Measurements from ENCODE around the gene CMIP.
A peak's percentile ranks its signal among the peaks of the same experiment; 100 is the strongest.

The CMIP gene

DNA sequence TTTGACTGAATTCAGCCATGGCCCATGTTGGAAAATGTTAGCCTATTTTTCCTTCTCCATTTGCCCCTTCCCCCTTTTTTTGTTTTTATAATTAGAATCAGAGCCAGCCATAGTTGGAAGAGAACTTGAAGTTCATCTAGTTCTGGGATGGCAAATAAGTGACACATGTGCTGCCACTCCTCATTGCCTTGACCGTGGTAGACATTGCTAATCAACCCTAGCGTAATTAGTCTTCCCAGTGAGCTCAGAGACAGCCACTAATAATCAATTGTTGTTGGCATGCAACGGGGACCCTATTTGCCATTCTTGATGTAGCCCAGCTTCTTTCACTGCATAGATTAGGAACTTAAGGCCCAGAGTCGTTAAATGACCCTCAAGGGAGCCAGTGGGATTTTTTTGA, 16.6 kb downstream of the CMIP start:
- peaks cover 3% of the 10 kb centered on the region for H3K9me3 Mint-ChIP-seq
- no peak overlapping the region for H3K4me3 Mint-ChIP-seq
- peaks cover 42% of the 10 kb centered on the region for H3K36me3 Mint-ChIP-seq
- H3K27me3 Mint-ChIP-seq, result no peaks in the 10 kb centered on the region
- no peak for ATAC-seq
- H3K27ac Mint-ChIP-seq, result peak overlapping the region; percentile 59
- H3K4me1 Mint-ChIP-seq, result peaks cover 86% of the 10 kb centered on the region

- H3K4me1 Mint-ChIP-seq, result peaks cover 85% of the 10 kb centered on the region
- no peaks in the 10 kb centered on the region for H3K27me3 Mint-ChIP-seq
Observed at GRCh38 chr16:81461766-81462165, 17.2 kb downstream of the CMIP start.

DNA sequence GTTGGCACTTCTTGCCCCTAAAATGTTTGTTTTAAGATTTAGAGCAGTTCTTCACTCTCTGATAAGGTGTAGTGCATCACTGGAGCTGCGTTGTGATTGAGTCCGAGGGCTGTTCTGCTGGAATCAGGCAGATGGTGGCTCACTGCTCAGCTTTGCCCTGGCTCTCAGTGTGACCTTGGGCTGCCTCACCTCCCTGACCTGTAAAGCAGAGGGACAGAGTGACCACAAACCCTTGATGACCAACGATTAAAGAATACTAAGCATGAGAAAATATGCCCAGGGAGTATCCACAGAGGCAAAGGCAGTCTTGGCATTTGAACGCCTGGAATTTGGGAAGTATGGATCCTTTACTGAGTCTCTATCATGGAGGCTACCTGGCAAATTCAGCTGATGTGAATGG, 18.1 kb downstream of the CMIP start:
- Mint-ChIP-seq H3K9me3 (peaks cover 3% of the 10 kb centered on the region), H3K36me3 (peaks cover 33% of the 10 kb centered on the region), H3K4me3 (no peak overlapping the region), H3K4me1 (peaks cover 78% of the 10 kb centered on the region), H3K27ac (no peak overlapping the region), H3K27me3 (no peaks in the 10 kb centered on the region)
- ATAC-seq, result no peak

More at GRCh38 chr16:81461766-81462165, 17.2 kb downstream of the CMIP start:
- H3K4me3 Mint-ChIP-seq, result no peak overlapping the region
- H3K9me3 Mint-ChIP-seq, result peaks cover 3% of the 10 kb centered on the region
- no peak for ATAC-seq
- H3K27ac Mint-ChIP-seq, result peak overlapping the region; percentile 59
- H3K36me3 Mint-ChIP-seq, result peaks cover 42% of the 10 kb centered on the region

DNA sequence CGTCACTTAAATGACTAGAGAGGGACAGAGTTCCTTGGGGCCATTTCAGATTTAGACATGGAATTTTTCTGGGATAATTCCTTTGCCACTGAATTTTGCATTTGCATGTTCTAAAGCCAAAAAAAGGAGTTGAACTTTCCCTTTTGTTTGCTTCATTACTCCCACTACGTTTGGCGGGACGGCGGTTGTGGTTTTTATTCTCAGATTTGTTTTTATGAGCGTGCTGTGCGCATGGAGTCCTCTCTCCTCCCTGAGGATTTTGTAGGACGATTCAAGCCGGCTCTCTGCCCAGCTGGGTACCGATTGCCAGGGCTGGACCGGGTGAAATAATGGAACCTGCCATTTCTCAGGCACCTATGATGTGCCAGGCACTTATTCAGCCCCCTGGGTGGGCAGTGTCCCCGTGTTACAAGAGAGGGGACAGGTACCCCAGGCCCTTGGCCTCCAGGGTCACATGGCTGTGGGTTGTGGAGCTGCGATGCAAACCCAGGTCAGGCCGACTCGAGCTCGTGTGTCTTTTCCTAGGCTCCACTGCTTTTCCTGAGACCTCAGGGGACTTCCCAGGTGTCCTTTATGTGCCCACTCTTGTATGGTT, 18.8 kb downstream of the CMIP start:
- Mint-ChIP-seq H3K27me3 (no peaks in the 10 kb centered on the region), H3K9me3 (peaks cover 3% of the 10 kb centered on the region), H3K4me3 (no peak overlapping the region), H3K27ac (no peak overlapping the region), H3K36me3 (peaks cover 31% of the 10 kb centered on the region), H3K4me1 (peaks cover 79% of the 10 kb centered on the region)
- no peak for ATAC-seq

GRCh38 chr16:81464279-81464678, 19.7 kb downstream of the CMIP start:
- Mint-ChIP-seq H3K36me3 (peaks cover 22% of the 10 kb centered on the region), H3K27me3 (no peaks in the 10 kb centered on the region), H3K4me1 (peaks cover 80% of the 10 kb centered on the region), H3K27ac (no peak overlapping the region), H3K4me3 (no peak overlapping the region), H3K9me3 (no peaks in the 10 kb centered on the region)
- no peak for ATAC-seq

DNA sequence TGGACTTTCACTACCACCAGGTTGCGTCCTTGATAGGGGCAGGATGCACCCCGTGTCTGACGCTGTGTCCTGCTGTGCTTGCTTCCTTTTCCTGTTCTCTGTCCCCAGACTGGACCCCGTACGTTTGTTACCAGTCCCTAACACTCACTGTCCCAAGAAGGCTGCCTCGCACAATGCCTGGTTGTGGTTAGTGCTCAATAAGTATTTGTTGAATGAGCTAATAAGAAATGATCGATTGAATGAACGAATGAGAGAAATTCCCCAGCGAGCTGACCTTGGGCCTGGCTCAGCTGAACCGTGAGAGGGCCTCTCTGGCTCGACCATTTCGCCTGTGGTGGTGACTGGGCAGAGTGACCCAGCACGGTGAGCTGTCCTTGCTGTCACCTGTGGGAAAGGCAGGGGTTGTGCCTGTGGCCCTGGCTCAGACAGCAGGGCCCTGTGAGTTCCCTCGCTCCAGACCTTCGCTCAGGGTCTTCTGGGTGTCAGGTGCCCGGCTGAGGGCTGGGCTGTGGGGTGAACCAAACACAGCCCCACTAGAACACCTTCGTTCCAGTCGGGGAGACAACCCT, 20.9 kb downstream of the CMIP start:
- no peak overlapping the region for H3K4me3 Mint-ChIP-seq
- peak overlapping the region; percentile 62 for H3K27ac Mint-ChIP-seq
- peaks cover 83% of the 10 kb centered on the region for H3K4me1 Mint-ChIP-seq
- H3K27me3 Mint-ChIP-seq, result no peaks in the 10 kb centered on the region
- no peaks in the 10 kb centered on the region for H3K9me3 Mint-ChIP-seq
- ATAC-seq, result no peak
- H3K36me3 Mint-ChIP-seq, result peaks cover 14% of the 10 kb centered on the region

DNA sequence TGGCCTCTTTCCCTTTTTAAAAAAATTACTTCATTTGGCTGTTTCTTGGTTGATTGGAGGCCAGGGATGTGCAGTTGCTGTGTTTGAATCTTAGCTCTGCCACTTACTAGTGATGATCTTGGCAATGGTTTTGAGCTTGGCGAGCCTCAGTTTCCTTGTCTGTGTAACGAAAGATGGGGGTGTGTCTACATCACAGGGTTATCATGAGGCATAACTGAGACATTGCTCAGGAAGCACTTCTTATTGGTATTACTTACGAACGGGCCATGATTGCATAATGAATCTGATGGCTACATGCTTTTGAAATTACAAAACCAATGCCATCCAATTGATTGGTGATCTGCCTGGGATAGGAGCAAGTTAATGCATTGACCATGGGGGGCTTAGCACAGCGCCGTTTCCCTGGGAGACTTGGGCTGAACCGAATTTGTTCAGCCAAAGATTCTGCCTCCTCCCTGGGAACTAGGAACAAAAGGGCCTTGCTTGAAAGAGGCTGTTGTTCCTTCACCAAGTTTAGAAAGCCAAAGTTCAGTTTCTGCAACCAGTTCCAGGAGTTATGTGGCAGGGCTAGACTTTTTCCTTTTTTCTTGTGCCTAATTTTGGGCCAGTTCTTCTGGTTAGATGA, 21.9 kb downstream of the CMIP start:
- Mint-ChIP-seq H3K36me3 (peaks cover 11% of the 10 kb centered on the region), H3K27ac (peak overlapping the region; percentile 62), H3K27me3 (no peaks in the 10 kb centered on the region), H3K9me3 (no peaks in the 10 kb centered on the region), H3K4me1 (peaks cover 80% of the 10 kb centered on the region), H3K4me3 (no peak overlapping the region)
- no peak for ATAC-seq

GRCh38 chr16:81467072-81467471, 22.5 kb downstream of the CMIP start:
- Mint-ChIP-seq H3K36me3 (peaks cover 17% of the 10 kb centered on the region), H3K4me1 (peaks cover 80% of the 10 kb centered on the region), H3K27ac (peak overlapping the region; percentile 92), H3K4me3 (no peak overlapping the region), H3K27me3 (no peaks in the 10 kb centered on the region), H3K9me3 (no peaks in the 10 kb centered on the region)
- no peak for ATAC-seq

- Mint-ChIP-seq H3K27ac (peak overlapping the region; percentile 92), H3K27me3 (no peaks in the 10 kb centered on the region), H3K9me3 (no peaks in the 10 kb centered on the region), H3K36me3 (peaks cover 20% of the 10 kb centered on the region), H3K4me1 (peaks cover 81% of the 10 kb centered on the region), H3K4me3 (no peak overlapping the region)
- no peak for ATAC-seq
Observed at GRCh38 chr16:81467815-81468214, 23.2 kb downstream of the CMIP start.

GRCh38 chr16:81468269-81468902, 23.8 kb downstream of the CMIP start:
- Mint-ChIP-seq H3K4me1 (peaks cover 85% of the 10 kb centered on the region), H3K36me3 (peaks cover 25% of the 10 kb centered on the region), H3K27me3 (no peaks in the 10 kb centered on the region), H3K4me3 (no peak overlapping the region), H3K9me3 (no peaks in the 10 kb centered on the region), H3K27ac (peak overlapping the region; percentile 92)
- ATAC-seq, result no peak

DNA sequence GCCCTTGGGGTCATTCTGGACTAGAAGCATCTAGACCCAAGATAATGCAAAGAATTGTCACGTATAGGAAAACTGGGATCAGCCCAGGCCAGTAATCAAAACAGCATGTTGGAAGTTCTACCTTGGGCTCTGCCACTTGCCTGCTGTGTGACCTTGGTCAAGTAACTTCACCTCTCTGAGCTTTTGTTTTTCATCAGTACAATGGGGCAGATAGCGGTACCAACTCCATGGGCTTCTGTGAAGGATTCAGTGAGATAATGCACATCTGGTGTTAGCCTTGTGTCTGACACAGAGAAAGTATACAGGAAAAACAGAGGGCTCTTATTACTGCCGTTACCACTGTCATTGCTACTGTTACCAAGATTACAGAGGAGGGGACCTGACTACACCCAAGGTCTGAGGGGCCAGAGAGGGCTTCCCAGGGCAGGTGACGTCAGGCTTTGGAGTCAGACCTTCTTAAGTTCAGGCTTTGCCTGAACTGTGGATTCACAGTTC, 24.6 kb downstream of the CMIP start:
- Mint-ChIP-seq H3K27me3 (no peaks in the 10 kb centered on the region), H3K4me3 (peak overlapping the region; percentile 61), H3K36me3 (peaks cover 32% of the 10 kb centered on the region), H3K4me1 (peaks cover 85% of the 10 kb centered on the region), H3K27ac (peak overlapping the region; percentile 92), H3K9me3 (no peaks in the 10 kb centered on the region)
- peak; percentile 28 for ATAC-seq

GRCh38 chr16:81469710-81470535, 25.3 kb downstream of the CMIP start:
- Mint-ChIP-seq H3K27ac (peak overlapping the region; percentile 92), H3K4me3 (peak overlapping the region; percentile 61), H3K9me3 (no peaks in the 10 kb centered on the region), H3K27me3 (no peaks in the 10 kb centered on the region), H3K36me3 (peaks cover 30% of the 10 kb centered on the region), H3K4me1 (peaks cover 83% of the 10 kb centered on the region)
- peak; percentile 95 for ATAC-seq

DNA sequence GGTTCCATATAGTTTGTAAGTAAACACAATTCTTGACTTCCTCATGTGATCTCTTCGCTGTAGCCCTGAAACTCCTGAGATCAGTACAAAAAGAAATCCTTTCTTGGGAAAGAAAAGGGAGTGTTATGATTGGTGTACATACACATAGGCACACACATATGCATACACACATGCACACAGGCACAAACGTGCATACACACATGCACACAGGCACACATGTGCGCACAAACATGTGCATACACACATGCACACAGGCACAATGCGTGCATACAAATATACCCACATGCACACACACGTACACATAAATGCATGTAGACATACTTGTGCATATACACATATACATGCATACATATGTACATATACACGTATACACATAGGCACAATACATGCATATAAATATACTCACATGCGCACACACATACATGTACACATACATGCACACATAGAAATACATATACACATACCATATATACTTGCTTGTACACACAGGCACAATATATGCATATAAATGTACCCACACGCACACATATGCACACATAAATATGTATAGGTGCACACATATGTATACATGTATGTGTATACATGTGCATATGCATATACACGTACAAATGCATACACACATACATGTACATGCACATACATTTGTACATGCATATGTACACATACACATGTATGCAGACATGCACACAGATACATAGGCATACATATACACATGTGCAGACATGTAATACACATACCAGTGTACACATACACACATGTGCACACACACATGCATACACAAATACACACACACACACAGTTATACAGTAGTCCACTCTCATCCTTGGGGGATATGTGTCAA, 26.4 kb downstream of the CMIP start:
- H3K27ac Mint-ChIP-seq, result peak overlapping the region; percentile 92
- peak overlapping the region; percentile 29 for H3K4me3 Mint-ChIP-seq
- no peak for ATAC-seq
- no peaks in the 10 kb centered on the region for H3K27me3 Mint-ChIP-seq
- peaks cover 87% of the 10 kb centered on the region for H3K4me1 Mint-ChIP-seq
- H3K9me3 Mint-ChIP-seq, result no peaks in the 10 kb centered on the region
- peaks cover 40% of the 10 kb centered on the region for H3K36me3 Mint-ChIP-seq

GRCh38 chr16:81471882-81472281, 27.3 kb downstream of the CMIP start:
- peaks cover 88% of the 10 kb centered on the region for H3K4me1 Mint-ChIP-seq
- no peak overlapping the region for H3K4me3 Mint-ChIP-seq
- ATAC-seq, result no peak
- no peaks in the 10 kb centered on the region for H3K9me3 Mint-ChIP-seq
- H3K36me3 Mint-ChIP-seq, result peaks cover 49% of the 10 kb centered on the region
- H3K27ac Mint-ChIP-seq, result peak overlapping the region; percentile 88
- H3K27me3 Mint-ChIP-seq, result no peaks in the 10 kb centered on the region
